Left cardiac atrium (tissue), 4 donors: Measurements from ENCODE around the gene LDLRAD2. TPM values are rescaled to one million over a fixed set of nuclear protein-coding genes. Genes with fewer than 3 reads are reported as not detected.
A peak's percentile ranks its signal among the peaks of the same experiment; 100 is the strongest.
"Not testable (repeated sequence)": the region's sequence is repeated elsewhere in the genome, so short reads cannot be mapped to it uniquely, and the experiment has no call there.

ENCODE experiments used
- ATAC-seq, 2 donors: fragments of 200-7000 bp; cut with Tn5 transposase; one replicate each; pipeline ENCODE4 v1.9.1; 2020; ENCODE audit warnings: mild to moderate bottlenecking in 2 of 2, moderate library complexity in 2 of 2
- DNase-seq: peaks from one replicate; pipeline ENCODE4 v3.0.0-alpha.2; 2020
- intact Hi-C, 2 donors: fragments of 100-400 bp; cut with DNase I; formaldehyde crosslinking; loops; one replicate each; pipeline versions ENCODE4 v1.14.1 to v1.15.1; 2022 to 2023
- total RNA-seq, 2 donors: library from RNA; stranded (reverse); fragmentation: NEBNext Ultra II Directional; extraction: Animal tissue kit (Norgen Biotek cat#: 25700); gene quantifications; one replicate each; pipeline ENCODE4 v1.2.1, GENCODE V29; 2021
- donor health status: DM: no; HTN: yes; CAD: no.
- donor health status: DM: no; HTN: yes; CAD: no; lungs with severe emphysema.
- donor health status: DM: yes; HTN: yes; CAD: no.
- donor health status: Dilated cardiomyopathy.

Gene LDLRAD2
- total RNA-seq, 2 donors from 2014 or later = 0.16 TPM; not detected in 1

- ATAC-seq (peak; percentile 22 to 38), DNase-seq (peak; percentile 54)
- intact Hi-C loops = loop anchor here in 1 of 2 donors (10.0 kb wide), 1 partner anchor 172 kb away; no protein-coding TSS in a partner anchor
Observed at GRCh38 chr1:21782349-21782867, 29.7 kb upstream of the LDLRAD2 start.

- peak; percentile 97 for DNase-seq
- intact Hi-C loops = loop anchor here in 1 of 2 donors (10.0 kb wide), 1 partner anchor 172 kb away; no protein-coding TSS in a partner anchor
- peak; percentile 97 for ATAC-seq
Observed at GRCh38 chr1:21782868-21783678, 29.0 kb upstream of the LDLRAD2 start, which contains the start of gene USP48. Gene USP48 (minus strand): TSS chr1:21783149. CDS start chr1:21782957, 192 bp downstream.

GRCh38 chr1:21783679-21784603 is 28.1 kb upstream of the LDLRAD2 start:
- intact Hi-C loops = loop anchor here in 1 of 2 donors (10.0 kb wide), 1 partner anchor 171 kb away; no protein-coding TSS in a partner anchor
- peak; percentile 37 for DNase-seq
- ATAC-seq = peak in 1 of 2 donors; percentile 10

DNA sequence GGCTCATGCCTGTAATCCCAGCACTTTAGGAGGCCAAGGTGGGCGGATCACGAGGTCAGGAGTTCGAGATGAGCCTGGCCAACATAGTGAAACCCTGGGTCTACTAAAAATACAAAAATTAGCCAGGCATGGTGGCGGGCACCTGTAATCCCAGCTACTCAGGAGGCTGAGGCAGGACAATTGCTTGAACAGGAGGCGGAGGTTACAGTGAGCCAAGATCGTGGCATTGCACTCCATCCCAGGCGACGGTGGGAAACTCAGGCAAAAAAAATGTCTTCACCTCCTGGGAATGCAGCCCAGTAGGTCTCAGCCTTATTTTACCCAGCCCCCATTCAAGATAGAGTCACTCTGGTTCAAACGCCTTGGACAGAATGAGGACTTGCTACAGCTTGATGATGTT is 26.3 kb upstream of the LDLRAD2 start:
- intact Hi-C loops = loop anchor here in 1 of 2 donors (10.0 kb wide), 1 partner anchor 169 kb away; no protein-coding TSS in a partner anchor
- ATAC-seq, DNase-seq: not testable (repeated sequence)

DNA sequence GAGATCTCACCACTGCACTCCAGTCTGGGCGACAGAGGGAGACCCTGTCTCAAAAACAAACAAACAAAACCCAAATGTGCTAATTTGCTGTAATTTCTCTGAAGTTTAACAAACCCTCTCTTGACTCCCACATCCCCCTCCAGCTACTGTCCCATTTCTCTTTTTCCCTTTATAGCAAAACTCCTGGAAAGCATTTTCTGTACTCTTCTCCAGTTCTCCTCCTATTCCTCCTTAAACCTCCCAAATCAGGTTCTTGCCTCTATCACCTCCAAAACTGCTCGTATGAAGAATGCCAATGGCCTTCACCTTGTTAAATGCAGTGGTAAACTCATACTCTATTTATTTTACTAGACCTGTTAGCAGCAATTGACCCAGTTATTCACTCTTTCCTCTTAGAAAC is 25.4 kb upstream of the LDLRAD2 start:
- intact Hi-C loops = loop anchor here in 1 of 2 donors (10.0 kb wide), 1 partner anchor 168 kb away; no protein-coding TSS in a partner anchor
- DNase-seq (no peak), ATAC-seq (no peak)

- intact Hi-C loops = no loop called here
- DNase-seq (no peak), ATAC-seq (no peak)
Observed at GRCh38 chr1:21793104-21793503, 19.0 kb upstream of the LDLRAD2 start.

- no peak for ATAC-seq
- intact Hi-C loops = no loop called here
- DNase-seq = no peak
Observed at GRCh38 chr1:21794656-21795055, 17.4 kb upstream of the LDLRAD2 start.

- ATAC-seq (no peak), DNase-seq (no peak)
- intact Hi-C loops = no loop called here
Observed at GRCh38 chr1:21795075-21795474, 17.0 kb upstream of the LDLRAD2 start.

GRCh38 chr1:21799730-21800129 is 12.3 kb upstream of the LDLRAD2 start:
- ATAC-seq (no peak), DNase-seq (no peak)
- intact Hi-C loops = no loop called here

DNA sequence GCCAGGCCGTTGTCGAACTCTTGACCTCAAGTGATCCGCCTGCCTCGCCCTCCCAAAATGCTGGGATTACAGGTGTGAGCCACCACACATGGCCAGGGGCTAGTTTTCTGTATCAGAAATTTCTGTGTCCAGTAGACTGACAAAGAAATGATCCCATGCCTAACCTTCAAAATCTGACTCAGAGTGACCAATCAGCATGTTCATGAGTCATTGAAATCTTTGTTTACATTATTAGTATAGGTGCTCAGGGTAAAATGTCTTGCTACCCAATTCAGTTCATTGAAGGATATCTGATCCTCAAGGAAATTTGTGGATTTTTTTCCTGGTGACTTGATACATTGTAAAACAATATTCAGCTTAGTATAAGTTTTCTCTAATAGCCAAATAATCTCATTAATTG is 11.0 kb upstream of the LDLRAD2 start:
- ATAC-seq = no peak
- intact Hi-C loops = no loop called here
- no peak for DNase-seq

- intact Hi-C loops = no loop called here
- ATAC-seq (no peak), DNase-seq (no peak)
Observed at GRCh38 chr1:21804536-21804935, 7.5 kb upstream of the LDLRAD2 start.

DNA sequence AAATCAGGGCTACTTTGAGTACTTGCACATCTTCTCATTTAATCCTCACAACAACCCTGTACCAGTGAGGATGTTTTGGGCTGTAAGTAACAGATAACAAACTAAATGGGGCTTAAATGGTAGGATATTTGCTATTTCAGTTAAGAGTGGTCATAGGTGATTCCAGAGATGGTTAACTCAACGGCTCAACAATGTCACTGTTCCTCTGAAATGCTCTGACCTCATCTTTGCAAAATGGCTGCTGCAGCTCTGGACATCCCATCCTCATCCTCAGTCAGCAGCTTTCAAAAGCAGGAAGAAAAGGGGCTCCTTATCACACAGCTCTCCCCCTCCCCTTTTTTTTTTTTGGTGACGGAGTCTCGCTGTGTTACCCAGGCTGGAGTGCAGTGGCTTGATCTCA is 1.5 kb downstream of the LDLRAD2 start:
- ATAC-seq = no peak
- intact Hi-C loops = no loop called here
- DNase-seq = no peak

GRCh38 chr1:21814241-21814918 is 2.3 kb downstream of the LDLRAD2 start:
- intact Hi-C loops = no loop called here
- ATAC-seq (peak; percentile 28 to 34), DNase-seq (no peak)

- intact Hi-C loops = no loop called here
- no peak for DNase-seq
- ATAC-seq = peak in 1 of 2 donors; percentile 2
Observed at GRCh38 chr1:21814981-21815582, 3.0 kb downstream of the LDLRAD2 start.

DNA sequence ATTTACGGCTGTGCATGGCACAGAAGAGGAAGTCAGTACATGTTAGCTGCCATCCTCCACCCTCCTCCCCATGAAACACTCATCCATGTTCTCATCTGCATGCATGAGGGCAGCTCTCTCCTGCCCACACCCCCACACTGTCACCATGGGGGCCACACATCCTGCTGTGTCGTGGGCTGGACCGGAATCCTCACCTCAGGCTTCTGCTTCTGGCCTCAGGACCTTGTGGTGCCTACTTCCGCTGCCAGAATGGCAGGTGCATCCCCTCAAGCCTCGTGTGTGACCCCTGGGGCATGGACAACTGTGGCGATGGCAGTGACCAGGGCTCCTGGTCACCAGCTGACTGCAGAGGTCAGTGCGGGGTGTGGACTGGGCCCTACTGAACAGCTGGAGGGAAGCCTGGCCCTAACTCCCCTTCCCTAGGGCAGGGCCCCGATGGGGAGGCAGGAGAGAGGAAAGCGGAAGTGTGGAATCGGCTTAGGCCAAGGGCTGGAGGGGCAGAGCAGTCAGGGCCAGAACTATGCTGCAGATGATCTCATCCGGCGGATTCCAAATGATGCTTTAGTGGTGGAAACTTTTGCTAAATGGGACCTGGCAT is 3.8 kb downstream of the LDLRAD2 start:
- intact Hi-C loops = no loop called here
- DNase-seq (no peak), ATAC-seq (peak; percentile 14 to 43)

DNA sequence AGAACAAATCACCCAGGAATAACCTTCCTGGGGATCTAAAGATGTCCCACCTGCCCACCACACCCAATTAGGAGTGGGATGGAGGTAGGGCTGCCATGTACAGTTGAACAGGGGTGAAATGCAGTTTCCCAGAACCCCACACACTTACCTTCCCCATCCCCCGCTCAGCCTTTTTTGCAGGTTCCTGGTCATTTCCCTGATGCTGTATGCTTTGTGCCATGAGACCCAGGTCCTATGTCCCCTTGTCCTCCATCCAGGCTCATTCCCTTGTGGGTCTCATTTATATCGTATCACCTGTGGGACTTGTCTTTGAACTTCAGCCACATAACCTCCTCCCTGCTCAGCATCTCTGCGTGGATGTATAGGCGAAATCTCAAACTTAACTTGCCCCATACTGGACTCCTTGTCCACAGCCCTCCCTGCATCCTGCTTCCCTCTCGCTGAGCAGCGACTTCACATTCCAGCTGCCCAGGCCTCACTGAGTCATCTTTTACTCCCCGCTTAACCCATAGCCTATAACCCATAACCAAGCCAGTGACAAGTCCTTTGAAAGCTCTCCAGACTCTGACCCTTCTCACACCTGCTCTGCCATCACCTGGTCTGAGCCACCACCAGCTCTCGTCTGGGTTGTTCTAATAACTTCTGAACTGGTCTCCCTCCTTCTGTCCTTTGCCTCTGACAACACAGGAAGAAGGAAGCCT is 4.7 kb downstream of the LDLRAD2 start:
- intact Hi-C loops = no loop called here
- ATAC-seq (no peak), DNase-seq (no peak)

GRCh38 chr1:21818656-21819055 is 6.6 kb downstream of the LDLRAD2 start:
- intact Hi-C loops = no loop called here
- ATAC-seq (peak in 1 of 2 donors; percentile 12), DNase-seq (peak; percentile 62)
